Measurements from ENCODE around the gene RNF151. TPM values are rescaled to one million over a fixed set of nuclear protein-coding genes. Genes with fewer than 3 reads are reported as not detected.

RNF151 gene, protein sequence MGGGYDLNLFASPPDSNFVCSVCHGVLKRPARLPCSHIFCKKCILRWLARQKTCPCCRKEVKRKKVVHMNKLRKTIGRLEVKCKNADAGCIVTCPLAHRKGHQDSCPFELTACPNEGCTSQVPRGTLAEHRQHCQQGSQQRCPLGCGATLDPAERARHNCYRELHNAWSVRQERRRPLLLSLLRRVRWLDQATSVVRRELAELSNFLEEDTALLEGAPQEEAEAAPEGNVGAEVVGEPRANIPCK
- not detected in 2 replicates for total RNA-seq

DNA sequence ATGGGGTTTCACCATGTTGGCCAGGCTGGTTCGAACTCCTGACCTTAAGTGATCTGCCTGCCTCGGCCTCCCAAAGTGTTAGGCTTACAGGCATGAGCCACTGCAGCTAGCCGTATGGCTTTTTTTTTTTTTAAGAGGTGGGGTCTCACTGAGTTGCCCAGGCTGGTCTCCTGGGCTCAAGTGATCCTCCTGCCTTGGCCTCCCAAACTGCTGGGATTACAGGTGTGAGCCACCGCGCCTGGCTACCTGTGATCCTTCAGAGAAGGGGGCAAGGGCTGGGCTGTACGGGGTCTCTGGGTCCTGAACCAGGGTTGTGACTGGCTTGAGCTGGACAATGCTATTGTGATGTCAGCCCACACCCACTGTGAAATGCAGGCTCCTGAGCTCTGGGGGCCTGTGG lies at the start of gene RNF151:
Gene RNF151, plus strand, starts transcription at position 397 of the 400 bp plus-strand sequence. CDS start 26 bp downstream, outside the sequence.

DNA sequence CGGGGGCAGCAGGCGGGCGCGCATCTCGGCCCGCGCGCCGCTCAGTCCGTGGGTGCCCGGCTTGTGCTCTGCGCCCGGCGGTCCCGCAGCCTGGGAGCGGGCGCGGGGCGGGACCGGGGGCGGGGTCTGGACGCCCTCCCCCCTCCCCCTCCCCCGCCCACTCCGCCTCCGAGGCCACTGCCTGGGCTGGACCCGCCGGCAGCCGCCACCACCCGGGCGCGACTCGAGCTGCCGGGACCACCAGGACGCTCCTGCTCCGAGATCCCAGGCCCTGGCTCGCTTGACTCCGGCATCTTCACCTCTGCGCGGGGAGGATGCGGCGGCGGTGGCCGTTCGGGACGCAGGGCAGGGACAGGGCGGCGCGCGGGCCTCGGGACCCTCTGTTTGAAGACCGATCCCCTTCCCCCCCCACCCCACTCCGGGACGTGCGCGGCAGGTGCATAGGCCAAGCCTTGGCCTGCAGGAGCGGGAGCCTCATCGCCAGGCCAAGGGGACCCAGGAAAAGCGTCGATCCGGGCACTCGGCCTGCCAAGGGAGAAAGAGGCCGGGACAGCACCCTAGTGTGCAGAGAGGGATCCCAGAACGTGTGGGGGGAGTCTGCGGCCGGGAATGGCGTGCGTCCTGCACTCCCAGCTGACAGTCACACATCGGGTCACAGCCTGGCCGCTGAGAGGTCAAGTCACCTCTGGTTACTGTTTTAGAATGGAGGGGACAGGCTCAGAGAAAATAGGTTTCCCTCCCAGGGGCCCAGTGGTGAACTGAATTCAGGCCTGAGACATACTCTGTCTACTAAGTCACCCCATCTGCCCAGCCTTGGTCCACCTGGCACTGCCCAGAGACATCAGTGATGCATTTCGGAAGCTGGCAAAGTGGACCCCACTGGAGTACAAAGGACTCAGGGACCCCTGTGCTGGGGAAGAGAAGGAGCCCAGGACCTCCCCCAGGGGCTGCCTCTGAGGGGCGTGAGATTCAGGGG lies 48.0 kb upstream of the RNF151 start, which contains the start of gene HS3ST6:
Gene HS3ST6, minus strand, starts transcription at position 65 of the 976 bp plus-strand sequence. CDS start 92 bp downstream, outside the sequence.

DNA sequence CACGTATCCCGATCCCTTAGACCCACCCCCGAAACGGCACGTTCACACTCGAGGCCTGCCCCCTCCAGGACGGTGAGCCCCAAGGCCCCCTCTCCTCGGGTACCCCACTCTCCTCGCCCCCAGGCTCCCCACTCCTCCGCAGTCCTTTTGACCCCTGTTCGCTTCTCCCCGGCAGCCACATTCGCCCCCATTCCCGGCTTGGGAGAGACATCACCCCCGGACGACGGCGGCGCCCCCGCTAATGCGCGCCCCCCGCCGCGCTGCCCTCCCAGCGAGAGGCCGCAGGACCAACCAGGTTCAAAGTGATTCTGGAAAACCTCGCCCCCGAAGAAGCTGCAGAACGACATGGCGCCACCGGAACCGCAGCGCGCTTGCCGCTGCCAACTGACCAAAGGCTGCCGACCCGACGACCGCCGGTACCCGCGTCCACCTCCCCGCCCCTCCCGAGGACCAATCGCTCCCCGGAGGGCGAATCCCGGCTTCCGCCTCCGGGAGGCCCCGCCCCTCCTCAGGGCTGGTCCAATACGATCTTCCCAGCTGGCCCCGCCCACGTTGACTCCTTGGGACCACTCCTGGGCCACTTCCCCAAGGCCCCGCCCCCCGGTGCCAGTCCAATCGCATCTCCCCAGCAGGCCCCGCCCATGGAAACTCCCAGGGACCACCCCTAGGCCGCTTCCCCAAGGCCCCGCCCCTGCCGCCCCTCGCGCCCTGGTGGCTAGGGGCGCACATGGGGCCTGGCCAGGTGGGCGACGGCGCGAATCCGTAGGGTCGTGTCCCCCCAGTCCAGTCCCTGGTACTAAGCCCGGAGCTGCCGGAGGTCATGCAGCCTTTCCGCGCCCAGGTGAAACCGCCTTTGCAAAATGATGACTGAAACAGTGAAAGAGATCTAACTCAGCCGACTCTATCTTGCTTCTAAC lies 23.6 kb upstream of the RNF151 start, which contains the start of gene MSRB1:
Gene MSRB1, minus strand, starts transcription at position 390 of the 917 bp plus-strand sequence. Its CDS starts 43 bp downstream, at position 347.

DNA sequence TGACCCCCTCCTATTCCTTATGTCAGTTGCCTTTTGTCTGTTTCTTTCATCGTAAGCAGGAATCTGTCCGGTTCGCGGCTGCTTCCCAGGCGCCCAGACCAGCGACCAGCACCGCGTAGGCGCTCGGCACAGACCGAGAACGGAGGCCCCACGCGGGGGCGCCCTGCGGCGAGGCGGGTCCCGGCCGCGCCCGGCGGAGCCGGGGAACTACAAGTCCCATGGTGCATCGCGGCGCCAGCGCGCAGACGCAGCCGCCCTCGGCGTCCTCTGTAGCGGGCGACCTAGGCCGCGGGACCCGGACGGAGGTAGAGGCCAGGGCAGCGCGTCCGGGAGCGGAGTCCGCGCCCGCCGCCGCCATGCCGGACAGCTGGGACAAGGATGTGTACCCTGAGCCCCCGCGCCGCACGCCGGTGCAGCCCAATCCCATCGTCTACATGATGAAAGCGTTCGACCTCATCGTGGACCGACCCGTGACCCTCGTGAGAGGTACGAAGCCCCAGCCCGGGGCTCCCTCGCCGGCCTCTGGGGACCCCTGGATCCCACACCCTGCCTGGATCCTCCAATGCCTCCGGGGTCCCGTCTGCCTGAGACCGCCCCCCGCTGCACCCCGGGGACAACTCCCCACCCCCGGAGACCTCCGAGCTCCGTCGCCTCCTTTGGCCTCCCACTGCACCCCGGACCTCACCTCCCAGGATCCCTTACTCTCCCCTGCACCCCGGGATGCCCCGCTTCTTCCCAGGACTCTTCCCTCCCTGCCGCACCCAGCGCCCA lies 7.2 kb upstream of the RNF151 start, which contains the start of gene NDUFB10:
Gene NDUFB10, plus strand, starts transcription at position 270 of the 771 bp plus-strand sequence. Its CDS starts 87 bp downstream, at position 357.

DNA sequence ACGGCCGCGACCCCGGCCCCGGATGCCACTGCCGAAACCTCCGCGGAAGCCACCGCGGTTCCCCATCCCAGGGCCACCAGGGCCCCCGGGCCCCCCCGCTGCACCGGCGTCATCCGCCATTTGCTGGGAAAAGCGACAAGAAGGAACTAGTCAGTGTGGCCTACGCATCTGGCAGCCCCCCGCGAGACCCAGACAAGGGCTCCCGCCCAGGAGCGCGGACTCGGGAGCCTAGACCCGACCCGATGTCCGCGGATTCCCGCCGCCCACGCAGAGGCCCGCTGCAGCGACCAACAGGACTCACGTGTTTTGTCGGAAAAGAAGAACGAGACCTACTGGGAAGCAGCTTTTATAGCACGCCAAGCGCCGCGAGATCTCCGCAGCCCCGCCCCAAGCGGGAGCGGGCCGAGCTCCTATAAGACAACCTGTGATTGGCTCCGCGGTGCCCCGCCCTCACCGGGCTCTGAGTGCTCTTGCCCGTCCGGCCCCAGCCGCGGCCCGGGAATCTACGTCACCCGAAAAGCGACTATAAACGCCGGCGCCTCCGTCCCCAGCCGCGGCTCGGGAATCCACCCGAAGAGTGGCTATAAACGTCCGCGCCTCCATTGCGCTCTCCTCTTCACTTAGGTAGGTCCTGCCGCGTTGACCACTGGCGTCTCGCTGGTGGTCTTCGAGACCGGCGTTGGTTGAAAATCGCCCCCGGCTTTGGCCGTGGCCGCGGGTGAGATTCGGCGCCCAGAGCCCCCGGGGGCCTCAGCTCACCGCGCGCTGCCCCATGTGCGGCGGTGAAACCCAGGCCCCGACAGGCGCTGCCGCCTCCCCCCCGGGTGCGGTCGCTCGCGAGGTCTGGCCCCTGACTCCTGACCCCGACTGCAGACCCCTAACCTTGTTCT lies 1.9 kb upstream of the RNF151 start, which contains the start of gene RPS2:
Gene RPS2, minus strand, starts transcription at position 321 of the 890 bp plus-strand sequence. Its CDS starts 201 bp downstream, at position 120.

DNA sequence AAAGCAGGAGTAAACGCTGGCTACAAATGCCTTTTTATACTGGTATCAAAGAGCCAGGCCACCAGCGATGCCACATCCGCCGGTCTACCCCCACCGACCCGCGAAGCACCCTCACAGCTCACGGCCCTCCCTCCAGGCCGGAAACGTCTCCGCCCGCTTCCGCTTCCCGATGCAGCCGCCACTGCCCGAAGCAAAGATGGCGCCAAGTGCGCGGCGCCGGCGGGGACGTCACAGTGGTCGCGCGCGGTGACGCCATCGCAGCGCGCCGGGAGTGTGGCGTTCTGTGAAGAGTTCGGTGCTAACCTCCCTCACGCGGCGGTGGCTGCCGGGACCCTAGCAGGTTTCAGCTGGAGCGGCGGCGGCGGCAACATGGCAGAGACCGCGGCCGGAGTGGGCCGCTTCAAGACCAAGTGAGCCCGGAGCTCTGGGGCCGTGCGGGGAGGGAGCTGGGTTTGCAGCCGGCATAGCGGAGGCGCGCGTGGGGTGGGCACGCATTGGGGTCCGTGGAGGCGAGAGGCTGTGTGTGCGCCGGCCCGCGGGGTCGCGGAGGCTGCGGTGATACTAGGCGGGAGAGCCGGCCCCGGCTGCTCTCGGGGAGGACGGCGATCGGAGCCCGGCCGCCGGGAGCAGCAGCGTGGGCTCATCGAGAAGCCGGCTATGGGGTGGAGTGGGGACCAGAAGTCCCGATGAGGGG lies 5.3 kb downstream of the RNF151 start, which contains the start of gene TBL3:
Gene TBL3, plus strand, starts transcription at position 258 of the 694 bp plus-strand sequence. Its CDS starts 112 bp downstream, at position 370.

DNA sequence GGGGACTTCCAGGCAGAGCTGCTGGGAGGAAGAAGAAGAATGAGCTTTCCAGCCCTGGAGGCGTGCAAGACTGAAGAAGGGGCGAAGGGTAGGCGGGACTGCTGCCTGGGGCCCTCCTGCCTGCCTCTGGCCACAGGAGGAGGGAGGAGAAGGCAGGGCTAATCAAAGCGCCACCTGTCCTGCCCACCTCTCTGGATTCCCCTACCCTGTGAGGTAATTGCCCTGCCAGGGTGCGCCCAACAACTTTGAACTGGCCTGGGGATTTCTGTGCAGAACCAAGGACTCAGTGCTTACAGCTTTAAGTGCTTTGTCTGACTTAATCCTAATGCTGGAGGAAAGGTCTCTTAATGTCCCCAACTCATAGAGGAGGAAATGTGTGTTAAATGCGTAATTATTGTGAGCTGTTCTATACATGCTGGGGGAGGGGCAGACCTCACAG lies 14.8 kb downstream of the RNF151 start, which contains the start of gene NOXO1:
Gene NOXO1, minus strand, starts transcription at position 72 of the 439 bp plus-strand sequence. CDS start 290 bp downstream, outside the sequence.

DNA sequence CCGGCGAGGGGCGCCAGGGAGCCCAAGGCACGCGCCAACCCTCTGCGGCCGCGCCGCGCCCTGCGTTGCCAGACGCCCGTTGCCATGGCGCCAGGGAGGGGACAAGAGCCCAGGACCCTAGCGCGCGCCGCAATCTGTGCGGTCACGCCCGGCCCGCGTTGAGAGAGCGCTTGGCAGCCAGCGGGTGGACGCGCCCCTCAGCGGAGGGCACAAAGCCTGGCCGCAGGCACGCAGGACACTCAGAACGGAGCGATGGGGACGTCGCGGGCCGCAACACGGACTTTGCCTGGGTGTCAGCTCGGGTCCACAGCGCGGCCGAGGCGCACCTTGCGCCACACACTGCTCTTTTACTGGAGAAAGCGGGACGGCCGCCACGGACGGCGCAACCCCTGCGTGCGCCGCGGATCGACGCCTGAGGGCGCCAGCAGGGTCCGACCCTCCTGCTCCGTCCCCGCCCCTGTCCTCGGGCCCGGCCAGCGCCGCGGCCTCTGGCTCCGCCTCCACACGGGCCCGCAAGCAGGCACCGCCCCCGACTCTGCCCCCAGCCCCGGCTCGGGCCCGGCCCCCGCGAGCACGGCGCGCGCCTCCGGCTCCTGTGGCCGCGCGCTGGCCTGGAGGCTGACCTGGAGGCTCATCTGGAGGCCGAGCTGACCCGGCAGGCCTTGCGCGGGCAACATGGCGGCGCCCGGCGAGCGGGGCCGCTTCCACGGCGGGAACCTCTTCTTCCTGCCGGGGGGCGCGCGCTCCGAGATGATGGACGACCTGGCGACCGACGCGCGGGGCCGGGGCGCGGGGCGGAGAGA lies 17.1 kb downstream of the RNF151 start, which contains the start of gene GFER:
Gene GFER, plus strand, starts transcription at position 650 of the 803 bp plus-strand sequence. Its CDS starts 26 bp downstream, at position 676.

DNA sequence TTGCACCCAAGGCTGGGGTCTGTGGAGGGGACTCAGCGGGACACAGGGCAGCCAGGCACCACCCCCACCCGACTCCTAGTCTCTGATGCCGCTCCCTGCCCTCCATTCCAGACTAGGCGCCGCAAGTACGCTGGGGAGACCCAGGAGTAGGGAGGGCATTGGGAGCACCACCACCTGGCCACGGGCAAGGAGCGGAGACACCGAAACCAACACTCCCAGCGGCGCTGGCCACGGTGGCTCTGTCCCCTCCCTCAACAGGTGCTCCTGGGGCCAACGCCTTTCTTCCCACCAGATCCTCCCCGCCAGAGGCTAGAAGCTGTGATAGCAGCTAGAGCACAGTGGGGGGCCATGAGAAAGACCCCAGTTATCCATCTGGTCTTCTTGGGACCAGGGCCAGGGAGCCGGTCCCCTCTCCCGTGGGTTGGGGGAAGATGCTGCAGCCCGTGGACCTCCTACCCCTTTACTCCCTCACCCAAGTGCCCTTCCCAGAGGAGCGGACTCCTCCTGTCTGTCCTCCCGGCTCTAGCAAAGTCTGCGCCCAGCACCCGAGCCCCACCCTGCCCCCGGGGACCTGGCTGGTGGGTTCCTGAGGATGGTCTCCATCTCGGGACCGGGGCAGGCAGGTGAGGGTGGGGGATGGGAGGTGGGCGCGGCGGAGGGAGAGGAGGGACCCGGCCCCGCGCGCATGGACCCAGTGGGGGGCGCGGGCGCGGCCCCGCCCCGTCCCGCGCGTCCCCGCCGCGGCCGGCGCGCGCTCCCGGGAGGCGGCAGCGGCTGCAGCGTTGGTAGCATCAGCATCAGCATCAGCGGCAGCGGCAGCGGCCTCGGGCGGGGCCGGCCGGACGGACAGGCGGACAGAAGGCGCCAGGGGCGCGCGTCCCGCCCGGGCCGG lies 22.8 kb downstream of the RNF151 start, which contains the start of gene SYNGR3:
Gene SYNGR3, plus strand, starts transcription at position 762 of the 892 bp plus-strand sequence. CDS start 133 bp downstream, outside the sequence.

DNA sequence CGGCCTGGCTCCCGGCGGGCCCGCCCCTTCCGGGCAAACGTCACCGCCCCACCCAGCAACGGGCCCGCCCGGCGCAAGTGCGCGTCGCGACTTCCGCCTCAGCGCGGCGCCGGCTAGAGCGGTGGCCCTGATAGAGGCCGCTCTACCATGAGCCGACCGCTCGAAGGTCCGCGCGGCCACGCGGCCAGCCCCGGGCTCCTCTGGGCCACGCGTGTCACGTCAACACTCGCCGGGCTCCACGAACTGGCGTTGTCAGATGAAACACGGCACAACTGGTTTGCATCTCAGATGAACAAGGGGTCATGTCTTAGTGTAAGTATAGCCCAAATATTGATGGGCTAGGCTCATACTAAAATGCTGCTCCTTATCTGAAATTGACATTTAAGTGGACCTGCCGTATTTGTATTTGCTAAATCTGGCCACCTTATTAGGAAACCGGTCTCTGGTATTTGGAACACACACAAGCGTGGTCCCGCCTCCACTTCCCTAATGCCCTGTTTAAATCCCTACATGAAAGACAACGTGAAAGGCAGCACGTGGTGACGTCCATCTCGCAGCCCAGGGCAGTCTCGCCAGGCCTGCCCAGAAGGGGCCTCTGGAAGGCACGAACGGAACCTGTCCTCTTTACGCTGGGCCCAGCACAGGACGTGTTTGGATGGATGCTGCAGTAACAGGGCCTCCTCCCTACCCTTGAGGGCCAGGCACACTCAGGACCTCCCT lies 43.3 kb downstream of the RNF151 start, which contains the start of gene ZNF598:
Gene ZNF598, minus strand, starts transcription at position 31 of the 720 bp plus-strand sequence.

Other genes with a start within 250 kb of the RNF151 start
- gene NME3, start 195.3 kb upstream of the RNF151 start, total RNA-seq, result 34.6 and 65.0 TPM in 2 replicates
- 11.7 and 16.5 TPM in 2 replicates for gene EME2, start 194.0 kb upstream of the RNF151 start, total RNA-seq
- gene MRPS34, start 193.7 kb upstream of the RNF151 start, total RNA-seq, result 89.7 and 102 TPM in 2 replicates
- gene SPSB3, start 184.3 kb upstream of the RNF151 start, total RNA-seq, result 29.0 and 37.5 TPM in 2 replicates
- gene NUBP2, start 183.9 kb upstream of the RNF151 start, total RNA-seq, result 70.7 and 82.7 TPM in 2 replicates
- under 0.01 and 0.50 TPM in 2 replicates for gene IGFALS, start 173.2 kb upstream of the RNF151 start, total RNA-seq
- 48.1 and 55.1 TPM in 2 replicates for gene HAGH, start 140.0 kb upstream of the RNF151 start, total RNA-seq
- 66.5 and 87.0 TPM in 2 replicates for gene FAHD1, start 139.7 kb upstream of the RNF151 start, total RNA-seq
- 0.22 and 0.50 TPM in 2 replicates for gene MEIOB, start 94.7 kb upstream of the RNF151 start, total RNA-seq
- not detected in 2 replicates for gene HS3ST6, start 48.4 kb upstream of the RNF151 start, total RNA-seq
- 6.2 and 6.6 TPM in 2 replicates for gene MSRB1, start 23.7 kb upstream of the RNF151 start, total RNA-seq
- gene RPL3L, start 12.2 kb upstream of the RNF151 start, total RNA-seq, result not detected in 2 replicates
- 110 and 149 TPM in 2 replicates for gene NDUFB10, start 7.3 kb upstream of the RNF151 start, total RNA-seq
- 1,423 and 2,571 TPM in 2 replicates for gene RPS2, start 2.0 kb upstream of the RNF151 start, total RNA-seq
- gene TBL3, start 5.2 kb downstream of the RNF151 start, total RNA-seq, result 40.7 and 57.5 TPM in 2 replicates
- not detected in 2 replicates for gene NOXO1, start 14.6 kb downstream of the RNF151 start, total RNA-seq
- 18.5 and 23.0 TPM in 2 replicates for gene GFER, start 17.3 kb downstream of the RNF151 start, total RNA-seq
- gene SYNGR3, start 23.1 kb downstream of the RNF151 start, total RNA-seq, result 1.4 and 6.1 TPM in 2 replicates
- gene ZNF598, start 43.0 kb downstream of the RNF151 start, total RNA-seq, result 20.7 and 22.7 TPM in 2 replicates
- 0.33 and 0.87 TPM in 2 replicates for gene NPW, start 52.9 kb downstream of the RNF151 start, total RNA-seq
- gene NHERF2, start 60.0 kb downstream of the RNF151 start, total RNA-seq, result 12.1 and 17.7 TPM in 2 replicates
- 29.5 and 31.0 TPM in 2 replicates for gene NTHL1, start 81.0 kb downstream of the RNF151 start, total RNA-seq
- 50.2 and 59.6 TPM in 2 replicates for gene TSC2, start 81.1 kb downstream of the RNF151 start, total RNA-seq
- 137 and 254 TPM in 2 replicates for gene PKD1, start 169.0 kb downstream of the RNF151 start, total RNA-seq
- gene RAB26, start 181.8 kb downstream of the RNF151 start, total RNA-seq, result 1.1 and 1.4 TPM in 2 replicates
- 46.6 and 52.6 TPM in 2 replicates for gene TRAF7, start 188.9 kb downstream of the RNF151 start, total RNA-seq
- 0.12 and 0.33 TPM in 2 replicates for gene CASKIN1, start 229.7 kb downstream of the RNF151 start, total RNA-seq
- 22.6 and 28.9 TPM in 2 replicates for gene MLST8, start 238.6 kb downstream of the RNF151 start, total RNA-seq
- gene BRICD5, start 244.0 kb downstream of the RNF151 start, total RNA-seq, result 1.7 and 4.9 TPM in 2 replicates
- 14.1 and 24.5 TPM in 2 replicates for gene PGP, start 248.0 kb downstream of the RNF151 start, total RNA-seq